NCI-H2196 (cell line): ENCODE measurements around the gene PPWD1.
"Not testable (repeated sequence)": the region's sequence is repeated elsewhere in the genome, so short reads cannot be mapped to it uniquely, and the experiment has no call there.

ENCODE experiments used
- DNase-seq: peaks from one replicate; lab custom pipeline; 2025; ENCODE audit not compliant: unreplicated experiment; lab: John Stamatoyannopoulos, UW

PPWD1 gene

GRCh38 chr5:65562731-65563701 lies at the start of gene PPWD1, which contains the start of gene CENPK:
Gene PPWD1 (plus strand): TSS chr5:65563296. CDS start chr5:65563311, 15 bp downstream.
Gene CENPK (minus strand): TSS chr5:65563168. CDS start chr5:65554907, 8,261 bp downstream.
- DNase-seq = peak; percentile 85

GRCh38 chr5:65525726-65526125 lies 37.4 kb upstream of the PPWD1 start:
- DNase-seq = no peak

GRCh38 chr5:65530904-65531303 lies 32.2 kb upstream of the PPWD1 start:
- DNase-seq = no peak

DNA sequence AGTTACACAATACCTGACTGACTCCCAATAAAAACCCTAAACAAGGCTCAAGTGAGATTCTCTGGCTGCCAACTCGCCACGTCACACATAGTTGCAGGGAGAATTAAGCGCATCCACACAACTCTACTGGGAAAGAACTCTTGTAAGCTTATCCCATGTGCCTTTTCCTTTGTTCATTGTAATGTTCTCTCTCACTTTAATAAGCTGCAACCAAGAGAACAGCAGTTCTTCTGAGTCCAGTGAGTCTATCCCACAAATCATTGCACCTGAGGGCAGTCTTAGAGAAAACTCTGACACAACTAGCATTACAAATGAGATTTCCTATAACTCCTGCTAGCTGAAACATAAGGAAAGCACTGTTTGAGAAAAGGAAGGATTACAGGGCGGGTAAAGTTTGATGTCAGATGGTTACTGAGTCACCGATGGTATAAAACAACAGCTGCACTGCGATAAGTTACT lies 27.5 kb upstream of the PPWD1 start:
- no peak for DNase-seq

DNA sequence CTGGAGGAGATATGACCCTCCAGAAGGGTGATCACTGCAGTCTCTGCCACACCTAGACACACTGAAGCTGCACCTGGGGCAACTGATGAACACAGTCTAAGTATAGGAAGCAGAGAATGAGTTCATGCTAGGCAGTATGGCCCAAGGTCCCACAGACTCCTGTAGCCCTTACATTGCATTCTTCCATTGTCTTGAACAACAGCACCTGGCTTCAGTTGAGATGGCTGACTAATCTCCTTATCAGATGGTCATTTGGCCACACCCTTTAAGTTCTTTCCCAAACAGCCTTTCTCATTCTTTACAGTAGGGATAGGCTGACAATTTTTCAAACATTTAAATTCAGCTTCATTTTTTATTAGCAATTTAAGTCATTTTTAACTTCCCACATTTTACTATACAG lies 23.3 kb upstream of the PPWD1 start:
- DNase-seq = no peak

- no peak for DNase-seq
These were observed 18.6 kb upstream of the PPWD1 start for GRCh38 chr5:65544473-65544872.

DNA sequence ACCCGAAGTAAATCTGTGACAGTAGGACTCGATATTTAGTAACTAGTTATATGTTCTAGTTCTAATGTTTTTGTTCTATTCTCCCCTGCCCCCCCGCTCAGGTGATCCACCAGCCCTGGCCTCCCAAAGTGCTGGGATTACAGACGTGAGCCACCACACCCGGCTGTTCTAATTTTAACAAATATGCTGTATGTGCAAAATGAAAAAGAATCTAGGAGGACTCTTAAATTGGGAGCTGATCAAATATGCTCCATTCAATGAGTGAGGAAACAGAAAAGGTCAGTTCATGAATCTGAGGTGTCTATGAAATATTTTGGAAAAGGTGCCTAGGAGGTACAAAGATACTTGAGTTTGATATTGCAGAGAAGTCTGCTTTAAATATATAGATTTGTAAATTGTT lies 17.0 kb upstream of the PPWD1 start:
- DNase-seq = no peak

GRCh38 chr5:65548281-65548680 lies 14.8 kb upstream of the PPWD1 start:
- DNase-seq = no peak

- DNase-seq = no peak
These were observed 9.2 kb upstream of the PPWD1 start for GRCh38 chr5:65553941-65554340.

GRCh38 chr5:65555287-65555686 lies 7.8 kb upstream of the PPWD1 start:
- DNase-seq = no peak

DNA sequence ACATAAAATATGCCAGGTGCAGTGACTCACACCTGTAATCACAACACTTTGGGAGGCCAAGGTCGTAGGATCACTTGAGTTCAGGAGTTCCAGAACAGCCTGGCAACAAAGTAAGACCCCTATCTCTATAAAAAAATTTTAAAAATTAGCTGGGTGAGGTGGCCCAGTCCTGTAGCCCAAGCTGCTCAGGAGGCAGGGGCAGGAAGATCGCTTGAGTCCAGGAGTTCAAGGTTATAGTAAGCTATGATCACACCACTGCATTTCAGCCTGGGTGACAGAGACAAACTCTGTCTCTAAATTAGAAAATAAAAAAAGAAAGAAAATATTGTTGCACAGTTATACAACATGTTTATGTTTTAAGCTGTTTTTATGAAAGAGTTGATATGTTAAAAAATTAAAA lies 6.9 kb upstream of the PPWD1 start:
- DNase-seq = no peak

GRCh38 chr5:65556718-65557117 lies 6.4 kb upstream of the PPWD1 start:
- DNase-seq = no peak

- no peak for DNase-seq
These were observed 681 bp downstream of the PPWD1 start for GRCh38 chr5:65563777-65564176.

DNA sequence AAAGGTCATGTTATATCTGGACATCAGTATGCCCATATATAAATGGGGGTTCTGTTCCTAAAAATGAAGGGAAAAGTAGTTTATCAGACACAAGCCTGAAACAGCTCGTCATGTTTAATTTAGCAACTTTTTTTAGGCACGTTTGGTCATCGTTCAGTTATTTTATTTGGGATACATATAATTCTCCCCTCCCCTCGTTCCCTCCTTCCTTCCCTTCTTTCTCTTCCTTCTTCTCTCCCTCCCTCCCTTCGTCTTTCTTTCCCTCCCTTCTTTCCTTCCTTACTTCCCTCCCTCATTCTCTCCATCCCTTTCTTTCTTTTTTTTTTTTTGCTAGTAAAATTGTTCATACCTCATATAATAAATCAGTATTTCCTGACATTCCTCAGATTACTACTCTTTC lies 3.4 kb downstream of the PPWD1 start:
- DNase-seq = no peak

- no peak for DNase-seq
These were observed 7.6 kb downstream of the PPWD1 start for GRCh38 chr5:65570598-65571226.

- DNase-seq = no peak
These were observed 14.0 kb downstream of the PPWD1 start for GRCh38 chr5:65577141-65577540.

GRCh38 chr5:65588694-65589093 lies 25.6 kb downstream of the PPWD1 start:
- DNase-seq = no peak

DNA sequence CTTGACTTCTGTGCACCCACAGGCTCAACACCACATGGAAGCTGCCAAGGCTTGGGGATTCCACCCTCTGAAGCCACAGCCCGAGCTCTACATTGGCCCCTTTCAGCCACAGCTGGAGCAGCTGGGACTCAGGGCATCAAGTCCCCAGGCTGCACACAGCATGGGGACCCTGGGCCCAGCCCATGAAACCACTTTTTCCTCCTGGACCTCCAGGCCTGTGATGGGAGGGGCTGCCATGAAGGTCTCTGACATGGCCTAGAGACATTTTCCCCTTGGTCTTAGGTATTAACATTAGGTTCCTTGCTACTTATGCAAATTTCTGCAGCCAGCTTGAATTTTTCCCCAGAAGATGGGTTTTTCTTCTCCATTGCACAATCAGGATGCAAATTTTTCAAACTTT lies 38.7 kb downstream of the PPWD1 start:
- not testable (repeated sequence) for DNase-seq

DNA sequence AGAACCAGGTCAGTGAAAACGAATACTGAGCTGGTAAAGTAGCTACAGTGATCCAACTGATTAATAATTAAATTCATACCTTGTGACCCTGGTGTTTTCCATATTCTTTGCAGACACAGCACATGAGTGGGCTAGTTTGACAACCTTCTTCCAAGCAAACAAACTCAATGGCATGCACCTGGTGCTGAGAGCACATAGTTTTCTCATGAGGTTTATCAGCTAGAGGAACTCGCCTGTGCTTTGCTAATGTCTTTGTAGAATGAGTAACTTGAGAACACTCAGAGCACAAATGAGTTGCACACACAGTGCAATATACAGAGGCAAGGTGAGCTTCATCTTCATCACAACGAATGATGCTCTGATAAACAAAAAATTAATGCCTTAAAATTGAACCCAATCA lies 48.4 kb downstream of the PPWD1 start:
- DNase-seq = peak; percentile 26

GRCh38 chr5:65612298-65612907 lies 49.3 kb downstream of the PPWD1 start:
- no peak for DNase-seq

GRCh38 chr5:65620021-65620420 lies 56.9 kb downstream of the PPWD1 start:
- DNase-seq = no peak

GRCh38 chr5:65621961-65622360 lies 58.9 kb downstream of the PPWD1 start:
- DNase-seq = not testable (repeated sequence)
